AG04449 (cell line): Measurements from ENCODE around the gene SYNDIG1.

Source experiments
- CTCF ChIA-PET: fragments of 350-600 bp; formaldehyde crosslinking; extraction: SDS; loops from one replicate; lab custom pipeline; 2021; ENCODE audit warnings: antibody characterized with exemption; lab: Yijun Ruan, JAX
- POLR2A ChIA-PET: fragments of 400-600, 350-600 bp; formaldehyde crosslinking; extraction: SDS; loops from one replicate; lab custom pipeline; 2020; ENCODE audit warnings: antibody characterized with exemption, inconsistent platforms; lab: Yijun Ruan, JAX
- DNase-seq: peaks from one replicate; pipeline ENCODE4 v3.0.0-alpha.2; 2010; ENCODE audit warnings: low read depth, low spot score
- H3K4me3 ChIP-seq: 2 replicates; pipeline ENCODE4 v1.5.1; 2011; ENCODE audit warnings: low read depth, mild to moderate bottlenecking, control low read depth, low read length
- TF ChIP-seq, protein P1 (sequence below): IDR thresholded peaks from one replicate; pipeline ENCODE4 v1.5.1; 2011; ENCODE audit warnings: mild to moderate bottlenecking, moderate library complexity, low read length, control low read depth, inconsistent platforms; ENCODE audit not compliant: insufficient read depth; ENCODE audit errors: missing control alignments

Gene SYNDIG1

DNA sequence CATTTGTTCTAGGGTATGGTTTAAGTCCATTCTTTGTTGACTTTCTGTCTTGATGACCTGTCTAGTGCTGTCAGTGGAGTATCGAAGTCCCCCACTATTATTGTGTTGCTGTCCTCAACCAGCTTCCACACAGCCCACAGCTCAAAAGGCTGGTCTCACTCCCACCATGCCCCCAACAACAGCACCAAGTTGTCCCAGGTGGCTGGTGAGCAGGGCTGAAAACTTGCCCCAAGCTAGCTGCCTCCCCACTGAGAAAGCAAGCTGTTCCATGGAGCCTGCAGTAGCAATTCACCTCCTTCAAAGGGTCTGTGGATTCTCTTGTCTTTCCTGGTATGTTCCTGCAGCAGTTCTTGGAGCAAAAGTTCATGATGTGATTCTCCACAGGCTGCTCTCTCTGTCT, 221.0 kb downstream of the SYNDIG1 start:
- TF ChIP-seq, protein P1, sequence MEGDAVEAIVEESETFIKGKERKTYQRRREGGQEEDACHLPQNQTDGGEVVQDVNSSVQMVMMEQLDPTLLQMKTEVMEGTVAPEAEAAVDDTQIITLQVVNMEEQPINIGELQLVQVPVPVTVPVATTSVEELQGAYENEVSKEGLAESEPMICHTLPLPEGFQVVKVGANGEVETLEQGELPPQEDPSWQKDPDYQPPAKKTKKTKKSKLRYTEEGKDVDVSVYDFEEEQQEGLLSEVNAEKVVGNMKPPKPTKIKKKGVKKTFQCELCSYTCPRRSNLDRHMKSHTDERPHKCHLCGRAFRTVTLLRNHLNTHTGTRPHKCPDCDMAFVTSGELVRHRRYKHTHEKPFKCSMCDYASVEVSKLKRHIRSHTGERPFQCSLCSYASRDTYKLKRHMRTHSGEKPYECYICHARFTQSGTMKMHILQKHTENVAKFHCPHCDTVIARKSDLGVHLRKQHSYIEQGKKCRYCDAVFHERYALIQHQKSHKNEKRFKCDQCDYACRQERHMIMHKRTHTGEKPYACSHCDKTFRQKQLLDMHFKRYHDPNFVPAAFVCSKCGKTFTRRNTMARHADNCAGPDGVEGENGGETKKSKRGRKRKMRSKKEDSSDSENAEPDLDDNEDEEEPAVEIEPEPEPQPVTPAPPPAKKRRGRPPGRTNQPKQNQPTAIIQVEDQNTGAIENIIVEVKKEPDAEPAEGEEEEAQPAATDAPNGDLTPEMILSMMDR = no peak
- H3K4me3 ChIP-seq = no peak overlapping the region
- no peak for DNase-seq
- CTCF ChIA-PET = no interaction called here
- POLR2A ChIA-PET = no interaction called here

DNA sequence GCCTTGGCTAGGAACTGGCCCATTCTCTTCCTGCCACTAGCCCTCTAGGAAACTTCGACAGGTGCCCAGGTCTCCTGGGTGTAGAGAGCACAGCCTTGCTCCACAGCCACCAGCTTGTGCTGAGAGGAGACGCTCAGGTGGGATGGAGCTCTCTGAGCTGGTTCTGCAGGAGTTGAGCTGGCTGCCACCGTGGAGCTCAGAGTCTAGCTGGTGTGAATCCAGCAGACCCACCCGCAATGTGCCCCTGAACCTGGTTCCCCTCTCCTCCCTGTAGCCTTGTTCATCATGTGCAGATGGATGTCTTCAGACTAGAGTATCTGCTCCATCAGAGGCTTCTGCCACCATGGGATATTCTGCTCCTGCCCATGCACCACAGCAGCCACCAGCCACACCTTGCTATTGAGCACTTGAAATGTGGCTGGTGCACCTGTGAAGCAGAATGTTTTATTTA, 222.5 kb downstream of the SYNDIG1 start:
- DNase-seq = no peak
- ChIA-PET POLR2A (no interaction called here), CTCF (no interaction called here)
- TF ChIP-seq, protein P1 = no peak
- no peak overlapping the region for H3K4me3 ChIP-seq

DNA sequence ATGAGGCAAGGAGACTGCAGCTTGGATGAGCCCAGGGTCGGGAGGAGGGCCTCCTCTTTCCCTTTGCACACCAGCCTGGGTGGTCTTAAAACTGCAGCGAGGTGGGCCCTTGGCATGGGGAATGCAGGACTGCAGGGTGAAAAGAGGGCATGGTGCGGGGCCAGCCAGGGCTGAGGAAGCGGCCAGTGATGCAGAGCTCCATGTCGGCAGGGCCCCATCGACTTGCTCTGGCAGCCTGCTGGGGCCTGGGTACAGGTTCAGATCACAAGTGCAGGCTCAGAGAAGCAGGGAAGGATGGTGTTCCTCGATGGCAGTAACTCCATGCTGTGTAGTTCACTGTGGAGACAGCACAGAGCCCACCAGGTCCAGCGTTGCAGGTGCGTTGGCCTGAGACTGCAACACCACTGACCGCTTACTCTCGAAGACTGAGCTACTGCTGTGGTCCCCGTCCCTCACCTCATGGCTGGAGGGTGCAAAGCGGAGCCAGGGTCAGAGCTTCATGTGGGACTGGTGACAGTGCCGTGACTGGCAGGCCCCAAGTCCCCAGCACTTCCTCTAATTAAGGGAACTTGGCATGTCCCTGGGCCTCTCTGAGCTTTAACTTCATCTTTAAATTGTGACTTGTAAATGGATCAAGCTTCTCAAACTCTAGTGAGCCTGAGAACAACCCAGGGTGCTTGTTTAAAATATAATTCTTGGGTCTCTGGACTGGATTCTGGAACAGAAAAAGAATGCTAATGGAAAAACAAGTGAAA, 223.2 kb downstream of the SYNDIG1 start:
- ChIA-PET CTCF (no interaction called here), POLR2A (no interaction called here)
- no peak for DNase-seq
- TF ChIP-seq, protein P1 = no peak
- H3K4me3 ChIP-seq = no peak overlapping the region

DNA sequence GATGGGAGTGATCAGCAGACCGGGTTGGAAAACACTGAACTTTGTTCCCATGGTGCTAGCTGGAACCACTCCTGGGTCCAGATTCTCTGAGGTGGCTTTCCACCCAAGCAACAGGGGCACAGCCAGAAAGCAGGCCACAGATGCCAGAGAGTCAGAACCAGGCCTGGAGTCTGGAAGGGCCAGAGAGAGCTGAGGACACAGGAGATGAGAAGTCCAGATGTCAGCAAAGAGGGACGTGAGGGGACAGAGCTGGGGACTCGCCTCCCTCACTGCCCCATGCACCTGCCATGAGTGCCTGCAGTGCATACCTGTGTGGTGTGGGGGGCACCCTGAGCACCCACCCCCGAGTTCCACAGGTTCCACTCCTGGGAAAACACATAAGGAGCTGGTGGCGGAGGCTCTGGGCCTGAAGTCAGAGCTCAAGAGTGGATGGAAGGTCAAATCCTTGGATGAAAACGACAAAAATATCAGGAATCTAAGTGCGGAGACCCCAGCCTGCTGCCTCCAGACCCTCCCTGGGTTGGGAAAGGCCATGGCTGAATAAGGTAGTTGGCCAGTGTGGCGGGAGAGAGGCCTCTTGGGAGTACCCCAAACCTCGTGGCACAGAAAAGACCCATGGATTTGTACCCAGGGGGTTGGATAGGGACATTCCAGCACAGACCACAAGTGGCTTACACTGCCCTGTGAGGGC, 224.2 kb downstream of the SYNDIG1 start:
- ChIA-PET CTCF (no interaction called here), POLR2A (no interaction called here)
- TF ChIP-seq, protein P1 = no peak
- no peak overlapping the region for H3K4me3 ChIP-seq
- no peak for DNase-seq

DNA sequence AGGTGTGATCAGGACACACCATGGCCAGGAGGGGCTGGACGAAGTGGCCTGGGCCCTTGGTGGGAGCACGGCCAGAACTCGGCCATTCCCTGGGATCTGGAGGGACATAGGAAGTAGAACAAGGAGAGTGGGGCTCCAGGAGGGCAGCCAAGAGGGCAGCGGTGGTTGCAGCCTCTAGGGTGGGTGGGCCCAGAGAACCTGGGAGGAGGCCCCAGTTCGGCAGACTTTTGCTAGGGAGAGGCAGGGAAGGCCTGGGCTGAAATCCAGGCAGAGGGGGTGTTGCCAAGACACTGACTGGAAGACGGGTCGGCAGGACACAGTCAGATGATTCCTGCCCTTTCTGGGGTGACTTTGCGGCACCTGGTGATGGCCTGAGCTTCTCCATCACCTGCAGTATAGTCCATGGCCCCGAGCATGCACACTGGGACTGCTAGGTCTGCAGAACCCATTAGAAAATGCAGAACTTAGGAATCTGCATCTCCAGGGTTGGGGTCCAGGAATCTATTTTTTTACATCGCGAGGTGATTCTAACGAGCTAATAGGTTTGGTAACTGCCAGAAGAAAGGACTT, 224.8 kb downstream of the SYNDIG1 start:
- DNase-seq = no peak
- ChIA-PET CTCF (no interaction called here), POLR2A (no interaction called here)
- TF ChIP-seq, protein P1 = no peak
- H3K4me3 ChIP-seq = no peak overlapping the region
